IMR-90 (cell line): ENCODE results near the gene NAA38. TPM values are rescaled to one million over a fixed set of nuclear protein-coding genes. Genes with fewer than 3 reads are reported as not detected.

Source experiments
- ATAC-seq: fragments of 200-7000 bp; cut with Tn5 transposase; 2 replicates; pipeline ENCODE4 v1.9.1; 2020; ENCODE audit warnings: low read depth, mild to moderate bottlenecking, moderate library complexity
- BruUV-seq: library from RNA; stranded (reverse); fragments of 400-500 nt; replicated peaks from 2 replicates; lab custom pipeline; 2021; lab: Mats Ljungman, UMichigan
- CTCF ChIA-PET: fragments of 300-600 bp; formaldehyde crosslinking; extraction: SDS; loops from one replicate; lab custom pipeline; 2021; ENCODE audit warnings: antibody characterized with exemption; lab: Yijun Ruan, JAX
- POLR2A ChIA-PET: fragments of 300-600 bp; sonication (Branson Sonifier 250); formaldehyde crosslinking; loops from one replicate; lab custom pipeline; 2022; ENCODE audit warnings: antibody characterized with exemption; ENCODE audit not compliant: unreplicated experiment; lab: Charles Lee
- DNase-seq: peaks from one replicate; pipeline ENCODE4 v3.0.0; 2013
- H2AFZ ChIP-seq: replicated peaks from 2 replicates; pipeline ENCODE3; 2013; ENCODE audit warnings: low read length, mild to moderate bottlenecking; ENCODE audit not compliant: poor library complexity
- H2AK5ac ChIP-seq: 2 replicates; pipeline ENCODE4 v1.6.1; 2013; ENCODE audit warnings: low read depth, low read length, inconsistent platforms
- H2AK9ac ChIP-seq: replicated peaks from 2 replicates; pipeline ENCODE3; 2013; ENCODE audit warnings: mild to moderate bottlenecking, low read depth, low read length, moderate library complexity; ENCODE audit not compliant: poor library complexity
- H2BK120ac ChIP-seq: 2 replicates; pipeline ENCODE4 v1.6.1; 2013; ENCODE audit warnings: low read depth, low read length, inconsistent platforms
- H2BK15ac ChIP-seq: 3 replicates; pipeline ENCODE4 v1.6.1; 2013; ENCODE audit warnings: low read depth, low read length, inconsistent platforms
- H2BK20ac ChIP-seq: 2 replicates; pipeline ENCODE4 v1.6.1; 2013; ENCODE audit warnings: low read depth, mild to moderate bottlenecking, inconsistent platforms, low read length, moderate library complexity
- H2BK5ac ChIP-seq: 2 replicates; pipeline ENCODE4 v1.6.1; 2013; ENCODE audit warnings: mild to moderate bottlenecking, low read depth, low read length, inconsistent platforms; ENCODE audit not compliant: poor library complexity, severe bottlenecking
- H3K14ac ChIP-seq: replicated peaks from 2 replicates; pipeline ENCODE4 v1.6.1; 2013; ENCODE audit warnings: low read depth, low read length, inconsistent platforms
- H3K18ac ChIP-seq: 2 replicates; pipeline ENCODE4 v1.6.1; 2013; ENCODE audit warnings: low read depth, low read length, control low read depth
- H3K23ac ChIP-seq: 2 replicates; pipeline ENCODE4 v1.6.1; 2013; ENCODE audit warnings: low read depth, low read length, inconsistent platforms
- H3K27ac ChIP-seq: 2 replicates; pipeline ENCODE4 v1.5.1; 2013; ENCODE audit warnings: mild to moderate bottlenecking, control low read depth, low read length; ENCODE audit not compliant: insufficient read depth
- H3K27me3 ChIP-seq: 2 replicates; pipeline ENCODE4 v1.6.1; 2013; ENCODE audit warnings: low read length; ENCODE audit not compliant: control insufficient read depth, insufficient read depth
- H3K36me3 ChIP-seq: 2 replicates; pipeline ENCODE4 v1.6.1; 2013; ENCODE audit warnings: low read length, mixed read lengths; ENCODE audit not compliant: control insufficient read depth, insufficient read depth
- H3K4ac ChIP-seq: 2 replicates; pipeline ENCODE4 v1.6.1; 2013; ENCODE audit warnings: low read depth, low read length, inconsistent platforms
- H3K4me1 ChIP-seq: 2 replicates; pipeline ENCODE4 v1.6.1; 2013; ENCODE audit warnings: low read length, mixed read lengths; ENCODE audit not compliant: control insufficient read depth, insufficient read depth
- H3K4me2 ChIP-seq: 2 replicates; pipeline ENCODE4 v1.6.1; 2013; ENCODE audit warnings: low read depth, mild to moderate bottlenecking, control low read depth, low read length, moderate library complexity
- H3K4me3 ChIP-seq: 2 replicates; pipeline ENCODE4 v1.5.1; 2013; ENCODE audit warnings: low read depth, mild to moderate bottlenecking, control low read depth, low read length, moderate library complexity; ENCODE audit not compliant: insufficient read depth
- H3K56ac ChIP-seq: 2 replicates; pipeline ENCODE4 v1.6.1; 2013; ENCODE audit warnings: low read length, inconsistent platforms; ENCODE audit not compliant: insufficient read depth; ENCODE audit errors: extremely low read depth
- H3K79me1 ChIP-seq, 2 experiments: 2 replicates each; pipeline ENCODE4 v1.6.1; 2013; ENCODE audit warnings: low read length in 2 of 2, inconsistent platforms in 1 of 2, low read depth in 1 of 2
- H3K9ac ChIP-seq: 2 replicates; pipeline ENCODE4 v1.6.1; 2013; ENCODE audit warnings: low read depth, low read length, control low read depth
- H3K9me1 ChIP-seq: 2 replicates; pipeline ENCODE4 v1.6.1; 2013; ENCODE audit warnings: low read length, inconsistent platforms; ENCODE audit not compliant: insufficient read depth
- H3K9me3 ChIP-seq: 2 replicates; pipeline ENCODE4 v1.6.1; 2013; ENCODE audit warnings: low read length; ENCODE audit not compliant: control insufficient read depth, insufficient read depth
- H4K20me1 ChIP-seq: 2 replicates; pipeline ENCODE4 v1.6.1; 2013; ENCODE audit warnings: low read length, inconsistent platforms; ENCODE audit not compliant: insufficient read depth
- H4K5ac ChIP-seq: 2 replicates; pipeline ENCODE4 v1.6.1; 2013; ENCODE audit warnings: mild to moderate bottlenecking, low read depth, low read length, control low read depth
- H4K8ac ChIP-seq, 2 experiments: 2 replicates each; pipeline ENCODE4 v1.6.1; 2013; ENCODE audit warnings: low read depth in 2 of 2, low read length in 2 of 2, control low read depth in 1 of 2, inconsistent platforms in 1 of 2
- H4K91ac ChIP-seq: 2 replicates; pipeline ENCODE4 v1.6.1; 2013; ENCODE audit warnings: low read depth, low read length, inconsistent platforms; ENCODE audit not compliant: insufficient read depth
- BHLHE40 ChIP-seq: fragments of 150-350 bp; IDR thresholded peaks from 2 replicates; pipeline ENCODE4 v1.6.1; 2016; ENCODE audit warnings: mild to moderate bottlenecking, low read depth, low read length
- CEBPB ChIP-seq: IDR thresholded peaks from 2 replicates; pipeline ENCODE4 v1.6.1; 2012; ENCODE audit warnings: low read depth, low read length, improper control_type of control experiment
- CHD1 ChIP-seq: IDR thresholded peaks from 2 replicates; pipeline ENCODE4 v1.6.1; 2012; ENCODE audit warnings: low read depth, low read length, improper control_type of control experiment
- CTCF ChIP-seq: conservative IDR thresholded peaks from 2 replicates; pipeline ENCODE4 v1.5.1; 2012; ENCODE audit warnings: mild to moderate bottlenecking, low read depth, low read length, improper control_type of control experiment
- ELK1 ChIP-seq: fragments of 150-350 bp; IDR thresholded peaks from 2 replicates; pipeline ENCODE4 v1.6.1; 2016; ENCODE audit warnings: low read depth, mild to moderate bottlenecking, low read length, moderate library complexity, borderline replicate concordance
- FOS ChIP-seq: fragments of 150-350 bp; IDR thresholded peaks from 2 replicates; pipeline ENCODE4 v1.6.1; 2016; ENCODE audit warnings: low read depth, low read length
- MAFK ChIP-seq: IDR thresholded peaks from 2 replicates; pipeline ENCODE4 v1.6.1; 2012; ENCODE audit warnings: low read depth, low read length, improper control_type of control experiment
- MAZ ChIP-seq: IDR thresholded peaks from 2 replicates; pipeline ENCODE4 v1.6.1; 2012; ENCODE audit warnings: low read depth, mild to moderate bottlenecking, low read length, improper control_type of control experiment, moderate library complexity, borderline replicate concordance
- MXI1 ChIP-seq: IDR thresholded peaks from 2 replicates; pipeline ENCODE4 v1.6.1; 2012; ENCODE audit warnings: low read depth, mild to moderate bottlenecking, low read length, moderate library complexity, borderline replicate concordance
- NFE2L2 ChIP-seq: fragments of 150-350 bp; IDR thresholded peaks from 2 replicates; pipeline ENCODE4 v1.6.1; 2016; ENCODE audit warnings: low read depth, mild to moderate bottlenecking, low read length
- POLR2A ChIP-seq: IDR thresholded peaks from 2 replicates; pipeline ENCODE4 v1.6.1; 2012; ENCODE audit warnings: mild to moderate bottlenecking, low read depth, low read length
- RAD21 ChIP-seq: IDR thresholded peaks from 2 replicates; pipeline ENCODE4 v1.6.1; 2012; ENCODE audit warnings: low read length, improper control_type of control experiment
- RCOR1 ChIP-seq: IDR thresholded peaks from 2 replicates; pipeline ENCODE4 v1.6.1; 2012; ENCODE audit warnings: mild to moderate bottlenecking, low read length, improper control_type of control experiment; ENCODE audit not compliant: insufficient replicate concordance
- RFX5 ChIP-seq: IDR thresholded peaks from 2 replicates; pipeline ENCODE4 v1.8.0; 2012; ENCODE audit warnings: low read depth, mild to moderate bottlenecking, low read length, moderate library complexity
- SMC3 ChIP-seq: fragments of 150-350 bp; IDR thresholded peaks from 2 replicates; pipeline ENCODE4 v1.6.1; 2016; ENCODE audit warnings: low read depth, mild to moderate bottlenecking, antibody characterized with exemption, low read length, moderate library complexity
- USF2 ChIP-seq: fragments of 150-350 bp; IDR thresholded peaks from 2 replicates; pipeline ENCODE4 v1.6.1; 2017; ENCODE audit warnings: mild to moderate bottlenecking, antibody characterized with exemption, low read length, low read depth
- WGBS, 2 experiments: methylation state at CpG; one replicate each; pipeline versions ENCODE4 v1.1.5 to v1.1.7; 2013; ENCODE audit warnings: missing lambda C conversion rate in 2 of 2; ENCODE audit not compliant: insufficient read length in 1 of 2; ENCODE audit errors: extremely low coverage in 2 of 2; 5-methylcytosine and 5-hydroxymethylcytosine counted together
- dilution Hi-C: fragments of 300-500 bp; cut with HindIII; formaldehyde crosslinking; loops from one replicate; pipeline ENCODE4 v1.14.3; 2018; ENCODE audit warnings: low sequenced_read_pairs; ENCODE audit not compliant: unreplicated experiment
- in situ Hi-C: fragments of 300-500 bp; cut with MboI; formaldehyde crosslinking; loops from 3 replicates; pipeline ENCODE4 v1.14.3; 2019; ENCODE audit warnings: low sequenced_read_pairs, inconsistent platforms, mixed read lengths
- intact Hi-C: fragments of 100-400 bp; cut with micrococcal nuclease; formaldehyde crosslinking; loops from 2 replicates; pipeline ENCODE4 v1.10.0; 2022
- polyA plus RNA-seq, 3 experiments: library from polyadenylated mRNA; depleted of rRNA; stranded (reverse); fragments of >200 nt; gene quantifications; 2 replicates each; pipeline ENCODE4 v1.2.3, GENCODE V29; 2012; ENCODE audit warnings: low replicate concordance in 1 of 3
- total RNA-seq: library from RNA; depleted of rRNA; stranded (reverse); fragments of >200 nt; gene quantifications from 2 replicates; pipeline ENCODE4 v1.2.3, GENCODE V29; 2012

NAA38 gene
- total and polyA plus RNA-seq, 2 of the 4 experiments (the other 2 are of a cell fraction) = 40.7 to 76.8 TPM

- no peak overlapping the region for H4K91ac ChIP-seq
- H3K9me1 ChIP-seq = no peaks in the 10 kb centered on the region
- 100% methylated on average over 1 of the region's 9 CpGs; no CpG with 5 or more reads in 1 of the 2 experiments for WGBS, 2 experiments
- peaks cover 49% of the 10 kb centered on the region for H3K27me3 ChIP-seq
- CTCF ChIA-PET = interaction anchor here (1.8 kb wide), 1 partner anchor 74 kb away, joined by 5 read pairs; no protein-coding TSS in a partner anchor
- no peak overlapping the region for H2AFZ ChIP-seq
- TF ChIP-seq MAZ = no peak
- no peak for TF ChIP-seq CHD1
- no peak for TF ChIP-seq BHLHE40
- no peak for TF ChIP-seq NFE2L2
- TF ChIP-seq SMC3 = no peak
- TF ChIP-seq RAD21 = no peak
- no peak for TF ChIP-seq FOS
- TF ChIP-seq ELK1 = no peak
- no peak for TF ChIP-seq USF2
- no peak for TF ChIP-seq CTCF
- TF ChIP-seq MAFK = no peak
- no peak for TF ChIP-seq MXI1
- no peak for TF ChIP-seq CEBPB
- no peak for TF ChIP-seq RCOR1
- TF ChIP-seq POLR2A = no peak
- no peak for TF ChIP-seq RFX5
- no peak overlapping the region for H3K23ac ChIP-seq
- no peak overlapping the region for H3K27ac ChIP-seq
- H3K18ac ChIP-seq = no peak overlapping the region
- H4K8ac ChIP-seq = no peak overlapping the region
- H3K4me2 ChIP-seq = no peak overlapping the region
- no peak overlapping the region for H2AK5ac ChIP-seq
- no peak overlapping the region for H3K4me3 ChIP-seq
- H2BK5ac ChIP-seq = no peak overlapping the region
- in situ Hi-C loops (no loop called here), dilution Hi-C loops (no loop called here), intact Hi-C loops (no loop called here)
- ATAC-seq (no peak), DNase-seq (no peak)
- no peaks in the 10 kb centered on the region for H3K36me3 ChIP-seq
- H4K5ac ChIP-seq = no peak overlapping the region
- H3K9ac ChIP-seq = no peak overlapping the region
- H2BK15ac ChIP-seq = no peak overlapping the region
- H3K4ac ChIP-seq = no peak overlapping the region
- no peaks in the 10 kb centered on the region for H3K4me1 ChIP-seq
- no peaks in the 10 kb centered on the region for H3K9me3 ChIP-seq
- H3K14ac ChIP-seq = no peak overlapping the region
- no peak overlapping the region for H2BK20ac ChIP-seq
- POLR2A ChIA-PET = no interaction called here
- no TSS peak for BruUV-seq
- H2BK120ac ChIP-seq = no peak overlapping the region
- no peaks in the 10 kb centered on the region for H3K79me1 ChIP-seq
- H2AK9ac ChIP-seq = no peak overlapping the region
- H3K56ac ChIP-seq = no peak overlapping the region
- H4K20me1 ChIP-seq = no peaks in the 10 kb centered on the region; the same call in 1 of the 2 replicates
Measured at GRCh38 chr17:7817643-7817964, 39.8 kb downstream of the NAA38 start.
